Type B pancreatic cell (in vitro differentiated cells): ENCODE results near the gene NME1. TPM values are rescaled to one million over a fixed set of nuclear protein-coding genes. Genes with fewer than 3 reads are reported as not detected.

Experiments used
- DNase-seq: peaks from one replicate; pipeline ENCODE4 v3.0.0; 2021; ENCODE audit warnings: mixed read lengths; ENCODE audit not compliant: unreplicated experiment; ENCODE audit errors: extremely low spot score
- H3K27ac Mint-ChIP-seq: 2 replicates; pipeline ENCODE4 v1.8.0; 2021; ENCODE audit warnings: mild to moderate bottlenecking, mixed read lengths
- H3K27me3 Mint-ChIP-seq: 2 replicates; pipeline ENCODE4 v1.8.0; 2021; ENCODE audit warnings: mixed read lengths
- H3K36me3 Mint-ChIP-seq: 2 replicates; pipeline ENCODE4 v1.8.0; 2021; ENCODE audit warnings: mixed read lengths
- H3K4me1 Mint-ChIP-seq: one replicate; pipeline ENCODE4 v1.8.0; 2021; ENCODE audit warnings: mixed read lengths; ENCODE audit not compliant: unreplicated experiment
- H3K4me3 Mint-ChIP-seq: 2 replicates; pipeline ENCODE4 v1.8.0; 2021; ENCODE audit warnings: mild to moderate bottlenecking, mixed read lengths
- H3K9me3 Mint-ChIP-seq: 2 replicates; pipeline ENCODE4 v1.8.0; 2021; ENCODE audit warnings: mixed read lengths
- total RNA-seq: library from RNA; stranded (reverse); gene quantifications from 2 replicates; pipeline ENCODE4 v1.2.1, GENCODE V29; 2021; ENCODE audit warnings: low replicate concordance
- TF ChIP-seq, protein P1 (sequence below): fragments of 200-600 bp; sonication (generic); conservative IDR thresholded peaks from 2 replicates; pipeline ENCODE4 v1.5.0; 2021; ENCODE audit warnings: antibody characterized with exemption, mild to moderate bottlenecking

Gene NME1
- total RNA-seq, 1 donor from 2014 or later, result 163 TPM

DNA sequence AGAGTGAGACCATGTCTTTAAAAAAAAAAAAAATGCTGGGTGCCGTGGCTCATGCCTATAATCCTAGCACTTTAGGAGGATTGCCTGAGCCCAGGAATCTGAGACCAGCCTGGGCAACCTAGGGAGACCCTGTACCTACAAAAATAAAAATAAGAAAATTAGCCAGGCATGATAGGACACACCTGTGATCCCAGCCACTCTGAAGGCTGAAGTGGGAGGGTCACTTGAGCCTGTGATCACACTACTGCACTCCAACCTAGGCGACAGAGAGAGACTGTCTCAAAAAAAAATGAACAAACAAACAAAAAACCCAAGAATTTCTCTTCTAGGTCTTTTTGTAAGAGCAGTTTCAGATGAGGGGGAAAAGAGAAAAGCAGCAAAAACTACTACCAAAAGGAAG lies 47.5 kb downstream of the NME1 start:
- H3K27me3 Mint-ChIP-seq, result no peaks in the 10 kb centered on the region
- no peak overlapping the region for H3K27ac Mint-ChIP-seq
- H3K36me3 Mint-ChIP-seq, result peaks cover 15% of the 10 kb centered on the region
- no peak overlapping the region for H3K4me3 Mint-ChIP-seq
- H3K4me1 Mint-ChIP-seq, result no peaks in the 10 kb centered on the region
- TF ChIP-seq, protein P1, sequence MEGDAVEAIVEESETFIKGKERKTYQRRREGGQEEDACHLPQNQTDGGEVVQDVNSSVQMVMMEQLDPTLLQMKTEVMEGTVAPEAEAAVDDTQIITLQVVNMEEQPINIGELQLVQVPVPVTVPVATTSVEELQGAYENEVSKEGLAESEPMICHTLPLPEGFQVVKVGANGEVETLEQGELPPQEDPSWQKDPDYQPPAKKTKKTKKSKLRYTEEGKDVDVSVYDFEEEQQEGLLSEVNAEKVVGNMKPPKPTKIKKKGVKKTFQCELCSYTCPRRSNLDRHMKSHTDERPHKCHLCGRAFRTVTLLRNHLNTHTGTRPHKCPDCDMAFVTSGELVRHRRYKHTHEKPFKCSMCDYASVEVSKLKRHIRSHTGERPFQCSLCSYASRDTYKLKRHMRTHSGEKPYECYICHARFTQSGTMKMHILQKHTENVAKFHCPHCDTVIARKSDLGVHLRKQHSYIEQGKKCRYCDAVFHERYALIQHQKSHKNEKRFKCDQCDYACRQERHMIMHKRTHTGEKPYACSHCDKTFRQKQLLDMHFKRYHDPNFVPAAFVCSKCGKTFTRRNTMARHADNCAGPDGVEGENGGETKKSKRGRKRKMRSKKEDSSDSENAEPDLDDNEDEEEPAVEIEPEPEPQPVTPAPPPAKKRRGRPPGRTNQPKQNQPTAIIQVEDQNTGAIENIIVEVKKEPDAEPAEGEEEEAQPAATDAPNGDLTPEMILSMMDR, result no peak
- DNase-seq, result no peak
- H3K9me3 Mint-ChIP-seq, result no peaks in the 10 kb centered on the region

DNA sequence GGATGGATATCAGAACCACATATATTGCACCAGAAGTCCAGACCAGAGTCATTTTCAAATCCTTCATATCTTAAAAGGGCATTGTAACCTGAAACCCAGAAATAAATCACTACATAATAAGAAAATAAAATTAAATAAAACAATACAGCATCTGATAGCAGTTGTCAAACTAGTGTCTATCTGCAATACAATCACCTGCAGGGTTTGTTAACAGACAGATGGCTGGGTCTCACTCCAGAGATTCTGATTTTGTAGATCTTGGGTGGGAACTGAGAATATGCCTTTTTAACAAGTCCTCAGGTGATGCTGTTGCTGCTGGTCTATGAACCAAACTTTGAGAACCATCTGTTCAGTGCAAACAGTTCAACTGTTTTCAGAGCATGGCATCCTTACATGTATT lies 50.5 kb downstream of the NME1 start:
- Mint-ChIP-seq H3K36me3 (peaks cover 8% of the 10 kb centered on the region), H3K27me3 (no peaks in the 10 kb centered on the region), H3K4me1 (no peaks in the 10 kb centered on the region), H3K9me3 (no peaks in the 10 kb centered on the region), H3K4me3 (no peak overlapping the region), H3K27ac (no peak overlapping the region)
- no peak for DNase-seq
- TF ChIP-seq, protein P1, result no peak

Other genes starting within 250 kb of the NME1 start
- gene SPAG9, start 32.7 kb upstream of the NME1 start, total RNA-seq, result 73.2 and 82.9 TPM in 2 replicates
- 481 and 483 TPM in 2 replicates for gene NME2, start 12.9 kb downstream of the NME1 start, total RNA-seq
- 24.7 and 35.9 TPM in 2 replicates for gene MBTD1, start 106.5 kb downstream of the NME1 start, total RNA-seq
- gene UTP18, start 107.0 kb downstream of the NME1 start, total RNA-seq, result 29.4 and 38.8 TPM in 2 replicates